Stimulated activated CD4-positive, alpha-beta T cell treated with anti-CD3 and anti-CD28 coated beads, Interleukin-2, amount 100 ng/mL, for 4 hours (primary cell): ENCODE measurements around the gene GPR75.

ENCODE experiments used
- DNase-seq: peaks from one replicate; pipeline ENCODE4 v3.0.0-alpha.2; 2020; ENCODE audit warnings: low read depth

GPR75 gene

GRCh38 chr2:53859206-53860181 is at the start of gene GPR75:
Gene GPR75 (minus strand): TSS chr2:53859967. CDS start chr2:53854756, 5,211 bp downstream.
- no peak for DNase-seq

GRCh38 chr2:53907582-53907981 is 47.8 kb upstream of the GPR75 start:
- DNase-seq: no peak

GRCh38 chr2:53905396-53905795 is 45.6 kb upstream of the GPR75 start:
- no peak for DNase-seq

GRCh38 chr2:53903011-53903410 is 43.2 kb upstream of the GPR75 start:
- no peak for DNase-seq

GRCh38 chr2:53901192-53901591 is 41.4 kb upstream of the GPR75 start:
- DNase-seq: no peak

- no peak for DNase-seq
Measured at GRCh38 chr2:53896864-53897263, 37.1 kb upstream of the GPR75 start.

- no peak for DNase-seq
Measured at GRCh38 chr2:53886406-53887280, 26.9 kb upstream of the GPR75 start.

- no peak for DNase-seq
Measured at GRCh38 chr2:53884883-53885282, 25.1 kb upstream of the GPR75 start.

- no peak for DNase-seq
Measured at GRCh38 chr2:53881986-53882385, 22.2 kb upstream of the GPR75 start.

- no peak for DNase-seq
Measured at GRCh38 chr2:53881360-53881759, 21.6 kb upstream of the GPR75 start.

- no peak for DNase-seq
Measured at GRCh38 chr2:53880756-53881155, 21.0 kb upstream of the GPR75 start.

- no peak for DNase-seq
Measured at GRCh38 chr2:53877556-53877955, 17.8 kb upstream of the GPR75 start.

- no peak for DNase-seq
Measured at GRCh38 chr2:53877112-53877511, 17.3 kb upstream of the GPR75 start.

GRCh38 chr2:53874401-53874950 is 14.7 kb upstream of the GPR75 start:
- no peak for DNase-seq

- DNase-seq: no peak
Measured at GRCh38 chr2:53867773-53868172, 8.0 kb upstream of the GPR75 start.

- no peak for DNase-seq
Measured at GRCh38 chr2:53867169-53867568, 7.4 kb upstream of the GPR75 start.

- no peak for DNase-seq
Measured at GRCh38 chr2:53865962-53866361, 6.2 kb upstream of the GPR75 start.

- DNase-seq: no peak
Measured at GRCh38 chr2:53865264-53865663, 5.5 kb upstream of the GPR75 start.

- DNase-seq: no peak
Measured at GRCh38 chr2:53863538-53864227, 3.9 kb upstream of the GPR75 start.

- no peak for DNase-seq
Measured at GRCh38 chr2:53861824-53862223, 2.1 kb upstream of the GPR75 start.

- no peak for DNase-seq
Measured at GRCh38 chr2:53856272-53856671, 3.5 kb downstream of the GPR75 start.

- no peak for DNase-seq
Measured at GRCh38 chr2:53854678-53855077, 5.1 kb downstream of the GPR75 start.
